Upper lobe of left lung (tissue), 4 donors: ENCODE results near the gene DHX57.

Source experiments
- CTCF ChIP-seq, 6 experiments: fragments of 450-650 bp in 4 of 6; fragments of 200-600 bp in 2 of 6; sonication (generic) in 2 of 6; IDR thresholded peaks; one replicate each; pipeline ENCODE4 v1.5.1; 2016 to 2019; ENCODE audit warnings: antibody characterized with exemption in 6 of 6
- POLR2A ChIP-seq, 4 donors: fragments of 450-650 bp; IDR thresholded peaks; one replicate each; pipeline ENCODE4 v1.5.1; 2016 to 2017; ENCODE audit warnings: antibody characterized with exemption in 4 of 4, mild to moderate bottlenecking in 2 of 4
- POLR2AphosphoS5 ChIP-seq, 2 donors: sonication (generic); formaldehyde crosslinking; IDR thresholded peaks; one replicate each; pipeline ENCODE4 v1.5.1; 2017; ENCODE audit warnings: antibody characterized with exemption in 2 of 2

DNA sequence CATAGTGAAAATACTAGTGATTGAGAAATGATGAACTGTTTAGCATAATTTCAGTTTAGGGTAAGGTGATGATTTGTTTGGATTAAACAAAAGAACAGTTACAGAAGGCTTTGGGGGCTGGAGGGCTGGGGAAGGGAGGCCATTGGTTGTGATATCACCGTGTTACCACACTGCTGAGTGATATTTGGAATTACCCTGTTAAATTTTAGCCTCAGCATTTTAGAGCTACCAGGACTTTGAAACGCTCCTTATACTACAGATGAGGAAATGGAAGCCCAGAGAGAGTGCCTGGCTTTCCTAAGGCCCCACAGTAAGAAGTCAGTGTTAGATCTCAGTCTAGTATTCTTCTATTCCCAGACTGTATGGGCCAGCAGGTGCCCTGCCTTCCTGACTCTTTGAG, 29.5 kb upstream of the DHX57 start:
- TF ChIP-seq CTCF (IDR thresholded peaks at IDR 0.05) = no peak
- no peak for TF ChIP-seq POLR2A (IDR thresholded peaks at IDR 0.05)
- TF ChIP-seq POLR2AphosphoS5 (IDR thresholded peaks at IDR 0.05) = no peak
